HepG2 (cell line): ENCODE measurements around the gene NME4. TPM values are rescaled to one million over a fixed set of nuclear protein-coding genes. Genes with fewer than 3 reads are reported as not detected.

Experiments
- EED ChIP-seq: sonication (generic); formaldehyde crosslinking; IDR thresholded peaks from 2 replicates; pipeline ENCODE4 v1.5.0; 2020; ENCODE audit warnings: mild to moderate bottlenecking, missing genetic modification reagents
- GZF1 ChIP-seq: sonication (generic); formaldehyde crosslinking; IDR thresholded peaks from 2 replicates; pipeline ENCODE4 v1.5.1; 2020; ENCODE audit warnings: mild to moderate bottlenecking, missing genetic modification reagents
- HMGA1 ChIP-seq: sonication (generic); formaldehyde crosslinking; conservative IDR thresholded peaks from 2 replicates; pipeline ENCODE4 v1.4.0; 2020; ENCODE audit warnings: missing genetic modification reagents
- JUND ChIP-seq: sonication (generic); formaldehyde crosslinking; IDR thresholded peaks from 2 replicates; pipeline ENCODE4 v1.8.0; 2022; ENCODE audit warnings: mild to moderate bottlenecking, missing genetic modification reagents
- KMT2A ChIP-seq: sonication (generic); formaldehyde crosslinking; IDR thresholded peaks from 2 replicates; pipeline ENCODE4 v1.4.0; 2020; ENCODE audit warnings: missing genetic modification reagents
- RXRB ChIP-seq: IDR thresholded peaks from 2 replicates; pipeline ENCODE4 v1.6.1; 2016; ENCODE audit warnings: borderline replicate concordance, missing genetic modification reagents, missing compliant biosample characterization
- SALL1 ChIP-seq: sonication (generic); formaldehyde crosslinking; IDR thresholded peaks from 2 replicates; pipeline ENCODE4 v1.8.0; 2022; ENCODE audit warnings: mild to moderate bottlenecking, missing genetic modification reagents
- SPEN ChIP-seq: sonication (generic); formaldehyde crosslinking; IDR thresholded peaks from 2 replicates; pipeline ENCODE4 v1.5.1; 2020; ENCODE audit warnings: low read depth, mild to moderate bottlenecking, missing genetic modification reagents
- TBP ChIP-seq: sonication (generic); formaldehyde crosslinking; IDR thresholded peaks from 2 replicates; pipeline ENCODE4 v1.5.0; 2020; ENCODE audit warnings: missing genetic modification reagents
- TCF12 ChIP-seq, 2 experiments: fragments of 450-650 bp in 1 of 2; sonication (generic) in 1 of 2; formaldehyde crosslinking in 1 of 2; IDR thresholded peaks; 2 replicates each; pipeline versions ENCODE4 v1.6.1 to v1.8.0; 2017 to 2022; ENCODE audit warnings: antibody characterized with exemption in 1 of 2, mild to moderate bottlenecking in 1 of 2, missing genetic modification reagents in 1 of 2, moderate library complexity in 1 of 2
- XBP1 ChIP-seq: sonication (generic); formaldehyde crosslinking; IDR thresholded peaks from 2 replicates; pipeline ENCODE4 v1.5.0; 2020; ENCODE audit warnings: missing genetic modification reagents
- ZNF567 ChIP-seq: sonication (generic); formaldehyde crosslinking; IDR thresholded peaks from 2 replicates; pipeline ENCODE4 v1.8.1; 2023; ENCODE audit warnings: mild to moderate bottlenecking, missing genetic modification reagents, borderline replicate concordance
- ZNF672 ChIP-seq: sonication (generic); formaldehyde crosslinking; IDR thresholded peaks from 2 replicates; pipeline ENCODE4 v1.8.1; 2022; ENCODE audit warnings: missing genetic modification reagents
- ZNF768 ChIP-seq: sonication (generic); formaldehyde crosslinking; IDR thresholded peaks from 2 replicates; pipeline ENCODE4 v1.4.0; 2020; ENCODE audit warnings: missing genetic modification reagents
- polyA plus RNA-seq, 8 experiments: library from polyadenylated mRNA; depleted of rRNA in 3 of 8; stranded (reverse) in 7 of 8; unstranded in 1 of 8; fragments of >200 nt; fragmentation: Illumina TruSeq in 4 of 8; extraction: Trizol in 4 of 8; gene quantifications; 2 replicates each; pipeline versions ENCODE4 v1.2.1 to v1.2.3, GENCODE V29; 2011 to 2016; ENCODE audit warnings: low read depth in 4 of 8, missing spikeins in 1 of 8, mixed read lengths in 1 of 8; ENCODE audit not compliant: insufficient read depth in 1 of 8
- total RNA-seq, 5 experiments: library from RNA; depleted of rRNA; stranded (reverse); fragments of >200 nt; fragmentation: Illumina TruSeq; extraction: Trizol; gene quantifications; 2 replicates each; pipeline ENCODE4 v1.2.3, GENCODE V29; 2016; ENCODE audit warnings: low read depth in 1 of 5
- TF ChIP-seq, protein P1 (sequence below): sonication (generic); formaldehyde crosslinking; IDR thresholded peaks from 2 replicates; pipeline ENCODE4 v1.5.0; 2020; ENCODE audit warnings: mild to moderate bottlenecking, missing genetic modification reagents
- TF ChIP-seq, protein P2 (sequence below): sonication (generic); formaldehyde crosslinking; IDR thresholded peaks from 2 replicates; pipeline ENCODE4 v1.8.1; 2023; ENCODE audit warnings: mild to moderate bottlenecking, missing genetic modification reagents
- TF ChIP-seq, protein P3 (sequence below): IDR thresholded peaks from 2 replicates; pipeline ENCODE4 v1.6.1; 2016; ENCODE audit warnings: low read depth

NME4 gene
- total and polyA plus RNA-seq, 2 of the 13 experiments (the other 11 are each of a cell fraction or from before 2014, with no cell fraction given): 121 to 263 TPM

DNA sequence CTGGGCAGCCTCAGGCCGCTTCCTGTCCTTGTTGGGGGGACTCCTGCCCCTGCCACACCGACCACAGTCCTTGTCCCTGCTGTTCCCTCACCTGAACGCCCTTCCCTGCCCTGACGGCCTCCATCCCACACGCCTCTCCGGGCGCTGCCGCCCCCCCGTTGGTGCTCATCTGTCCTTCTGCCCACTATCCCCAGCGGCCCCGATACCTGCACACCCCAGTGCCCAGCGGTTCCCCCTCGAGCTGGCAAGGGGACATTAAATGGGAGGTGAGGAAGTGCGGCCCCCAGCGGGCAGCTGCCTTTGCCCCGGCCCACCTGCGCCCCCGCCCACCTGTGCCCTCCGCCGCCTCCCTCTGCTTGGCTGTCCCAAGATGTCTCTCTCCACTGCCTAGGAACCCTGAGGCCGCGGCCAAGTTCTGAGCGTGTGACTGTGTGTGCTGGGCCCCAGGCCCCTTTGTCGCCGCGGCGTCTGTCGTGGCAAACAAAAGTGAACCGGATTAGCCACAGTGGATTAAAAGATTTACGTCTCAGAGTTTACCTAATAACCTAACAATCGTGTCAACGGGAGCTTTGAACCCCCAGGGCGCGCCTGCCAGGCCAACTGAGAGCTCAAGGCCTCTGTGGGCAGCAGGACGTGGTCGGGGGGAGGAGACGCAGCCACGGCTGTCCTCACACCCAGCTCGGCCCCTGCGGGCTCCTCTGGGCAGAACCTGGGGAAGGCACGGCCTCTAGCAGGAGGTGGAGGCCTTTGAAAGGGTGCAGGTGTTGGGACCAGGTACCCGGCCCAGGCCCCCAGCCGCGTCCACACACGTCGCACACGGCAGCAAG is 36.9 kb upstream of the NME4 start (continued):
- TF ChIP-seq, protein P1, sequence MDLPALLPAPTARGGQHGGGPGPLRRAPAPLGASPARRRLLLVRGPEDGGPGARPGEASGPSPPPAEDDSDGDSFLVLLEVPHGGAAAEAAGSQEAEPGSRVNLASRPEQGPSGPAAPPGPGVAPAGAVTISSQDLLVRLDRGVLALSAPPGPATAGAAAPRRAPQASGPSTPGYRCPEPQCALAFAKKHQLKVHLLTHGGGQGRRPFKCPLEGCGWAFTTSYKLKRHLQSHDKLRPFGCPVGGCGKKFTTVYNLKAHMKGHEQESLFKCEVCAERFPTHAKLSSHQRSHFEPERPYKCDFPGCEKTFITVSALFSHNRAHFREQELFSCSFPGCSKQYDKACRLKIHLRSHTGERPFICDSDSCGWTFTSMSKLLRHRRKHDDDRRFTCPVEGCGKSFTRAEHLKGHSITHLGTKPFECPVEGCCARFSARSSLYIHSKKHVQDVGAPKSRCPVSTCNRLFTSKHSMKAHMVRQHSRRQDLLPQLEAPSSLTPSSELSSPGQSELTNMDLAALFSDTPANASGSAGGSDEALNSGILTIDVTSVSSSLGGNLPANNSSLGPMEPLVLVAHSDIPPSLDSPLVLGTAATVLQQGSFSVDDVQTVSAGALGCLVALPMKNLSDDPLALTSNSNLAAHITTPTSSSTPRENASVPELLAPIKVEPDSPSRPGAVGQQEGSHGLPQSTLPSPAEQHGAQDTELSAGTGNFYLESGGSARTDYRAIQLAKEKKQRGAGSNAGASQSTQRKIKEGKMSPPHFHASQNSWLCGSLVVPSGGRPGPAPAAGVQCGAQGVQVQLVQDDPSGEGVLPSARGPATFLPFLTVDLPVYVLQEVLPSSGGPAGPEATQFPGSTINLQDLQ (CRISPR knock-in tag): no peak
- TF ChIP-seq RXRB (CRISPR knock-in tag) (no peak), KMT2A (no peak), SALL1 (peak; percentile 53; the same call in 1 of the 2 replicates), SPEN (peak; percentile 72), TCF12 (IDR thresholded peaks at IDR 0.05) (no peak), TCF12 (CRISPR knock-in tag; IDR thresholded peaks at IDR 0.05) (0 out of 2 replicates have a peak, but pooled peaks have one; percentile 15), HMGA1 (CRISPR knock-in tag) (no peak), ZNF672 (CRISPR knock-in tag) (no peak), GZF1 (CRISPR knock-in tag) (no peak), EED (no peak), ZNF567 (CRISPR knock-in tag) (peak; percentile 50; the same call in 1 of the 2 replicates), XBP1 (CRISPR knock-in tag) (no peak), ZNF768 (CRISPR knock-in tag) (0 out of 2 replicates have a peak, but pooled peaks have one; percentile 7), TBP (CRISPR knock-in tag) (no peak), JUND (no peak)
- TF ChIP-seq, protein P2, sequence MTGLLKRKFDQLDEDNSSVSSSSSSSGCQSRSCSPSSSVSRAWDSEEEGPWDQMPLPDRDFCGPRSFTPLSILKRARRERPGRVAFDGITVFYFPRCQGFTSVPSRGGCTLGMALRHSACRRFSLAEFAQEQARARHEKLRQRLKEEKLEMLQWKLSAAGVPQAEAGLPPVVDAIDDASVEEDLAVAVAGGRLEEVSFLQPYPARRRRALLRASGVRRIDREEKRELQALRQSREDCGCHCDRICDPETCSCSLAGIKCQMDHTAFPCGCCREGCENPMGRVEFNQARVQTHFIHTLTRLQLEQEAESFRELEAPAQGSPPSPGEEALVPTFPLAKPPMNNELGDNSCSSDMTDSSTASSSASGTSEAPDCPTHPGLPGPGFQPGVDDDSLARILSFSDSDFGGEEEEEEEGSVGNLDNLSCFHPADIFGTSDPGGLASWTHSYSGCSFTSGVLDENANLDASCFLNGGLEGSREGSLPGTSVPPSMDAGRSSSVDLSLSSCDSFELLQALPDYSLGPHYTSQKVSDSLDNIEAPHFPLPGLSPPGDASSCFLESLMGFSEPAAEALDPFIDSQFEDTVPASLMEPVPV (CRISPR knock-in tag): no peak
- TF ChIP-seq, protein P3, sequence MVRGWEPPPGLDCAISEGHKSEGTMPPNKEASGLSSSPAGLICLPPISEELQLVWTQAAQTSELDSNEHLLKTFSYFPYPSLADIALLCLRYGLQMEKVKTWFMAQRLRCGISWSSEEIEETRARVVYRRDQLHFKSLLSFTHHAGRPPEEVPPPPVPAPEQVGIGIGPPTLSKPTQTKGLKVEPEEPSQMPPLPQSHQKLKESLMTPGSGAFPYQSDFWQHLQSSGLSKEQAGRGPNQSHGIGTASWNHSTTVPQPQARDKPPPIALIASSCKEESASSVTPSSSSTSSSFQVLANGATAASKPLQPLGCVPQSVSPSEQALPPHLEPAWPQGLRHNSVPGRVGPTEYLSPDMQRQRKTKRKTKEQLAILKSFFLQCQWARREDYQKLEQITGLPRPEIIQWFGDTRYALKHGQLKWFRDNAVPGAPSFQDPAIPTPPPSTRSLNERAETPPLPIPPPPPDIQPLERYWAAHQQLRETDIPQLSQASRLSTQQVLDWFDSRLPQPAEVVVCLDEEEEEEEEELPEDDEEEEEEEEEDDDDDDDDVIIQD (CRISPR knock-in tag): no peak
